Lower leg skin (tissue), 4 donors: ENCODE results near the gene CSN2. TPM values are rescaled to one million over a fixed set of nuclear protein-coding genes. Genes with fewer than 3 reads are reported as not detected.

Experiments
- DNase-seq, 2 donors: peaks; one replicate each; pipeline ENCODE4 v3.0.0-alpha.2; 2019; ENCODE audit warnings: low spot score in 2 of 2
- H3K4me3 ChIP-seq: fragments of 200-600 bp; sonication (generic); 2 replicates; pipeline ENCODE4 v1.5.1; 2017; ENCODE audit warnings: mild to moderate bottlenecking, low read depth; ENCODE audit not compliant: poor library complexity, severe bottlenecking
- POLR2A ChIP-seq, 2 donors: fragments of 450-650 bp; IDR thresholded peaks; one replicate each; pipeline ENCODE4 v1.6.1; 2016 to 2017; ENCODE audit warnings: antibody characterized with exemption in 2 of 2, mild to moderate bottlenecking in 1 of 2, moderate library complexity in 1 of 2
- WGBS, 2 donors: methylation state at CpG; one replicate each; pipeline ENCODE4 v1.1.5; 2018; 5-methylcytosine and 5-hydroxymethylcytosine counted together
- intact Hi-C: fragments of 100-400 bp; cut with DNase I; formaldehyde crosslinking; loops from one replicate; pipeline ENCODE4 v1.15.0; 2023; ENCODE audit warnings: low total_unique reads
- total RNA-seq, 4 donors: library from RNA; depleted of rRNA; stranded (reverse); fragments of >200 nt; gene quantifications; one replicate each; pipeline ENCODE4 v1.1.0, GENCODE V29; 2016
- TF ChIP-seq, protein P1 (sequence below), 3 donors: fragments of 450-650 bp; IDR thresholded peaks; one replicate each; pipeline ENCODE4 v1.5.1; 2016; ENCODE audit warnings: antibody characterized with exemption in 3 of 3, mild to moderate bottlenecking in 3 of 3, moderate library complexity in 2 of 3

The CSN2 gene
- total RNA-seq, 4 donors from 2014 or later, result not detected

GRCh38 chr4:69994782-69995181 lies 29.3 kb upstream of the CSN2 start:
- no peak overlapping the region for H3K4me3 ChIP-seq
- intact Hi-C loops, result no loop called here
- 76 to 81% methylated on average over 5 of the region's 5 CpGs for WGBS, 2 donors
- TF ChIP-seq, protein P1, sequence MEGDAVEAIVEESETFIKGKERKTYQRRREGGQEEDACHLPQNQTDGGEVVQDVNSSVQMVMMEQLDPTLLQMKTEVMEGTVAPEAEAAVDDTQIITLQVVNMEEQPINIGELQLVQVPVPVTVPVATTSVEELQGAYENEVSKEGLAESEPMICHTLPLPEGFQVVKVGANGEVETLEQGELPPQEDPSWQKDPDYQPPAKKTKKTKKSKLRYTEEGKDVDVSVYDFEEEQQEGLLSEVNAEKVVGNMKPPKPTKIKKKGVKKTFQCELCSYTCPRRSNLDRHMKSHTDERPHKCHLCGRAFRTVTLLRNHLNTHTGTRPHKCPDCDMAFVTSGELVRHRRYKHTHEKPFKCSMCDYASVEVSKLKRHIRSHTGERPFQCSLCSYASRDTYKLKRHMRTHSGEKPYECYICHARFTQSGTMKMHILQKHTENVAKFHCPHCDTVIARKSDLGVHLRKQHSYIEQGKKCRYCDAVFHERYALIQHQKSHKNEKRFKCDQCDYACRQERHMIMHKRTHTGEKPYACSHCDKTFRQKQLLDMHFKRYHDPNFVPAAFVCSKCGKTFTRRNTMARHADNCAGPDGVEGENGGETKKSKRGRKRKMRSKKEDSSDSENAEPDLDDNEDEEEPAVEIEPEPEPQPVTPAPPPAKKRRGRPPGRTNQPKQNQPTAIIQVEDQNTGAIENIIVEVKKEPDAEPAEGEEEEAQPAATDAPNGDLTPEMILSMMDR (IDR thresholded peaks at IDR 0.05), result no peak
- TF ChIP-seq POLR2A (IDR thresholded peaks at IDR 0.05), result no peak
- no peak for DNase-seq

DNA sequence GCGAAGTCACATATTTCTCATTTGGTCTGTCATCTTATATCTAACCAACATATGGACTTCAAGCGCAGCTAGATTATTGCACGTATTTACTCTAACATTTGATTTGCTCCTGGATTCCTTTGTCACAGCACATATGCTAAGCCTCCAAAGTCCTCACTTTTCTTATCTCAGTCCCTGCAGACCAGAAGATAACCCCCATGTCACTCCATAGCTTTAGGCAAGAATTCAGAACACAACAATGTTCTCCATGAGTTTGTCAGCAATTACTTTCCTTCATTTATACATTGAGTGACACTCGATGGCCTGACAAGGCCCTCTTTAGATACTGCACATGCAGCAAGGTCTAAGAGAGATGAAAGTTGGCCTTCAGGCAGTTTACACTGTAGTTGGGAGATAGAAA lies 25.5 kb upstream of the CSN2 start:
- no peak for TF ChIP-seq POLR2A (IDR thresholded peaks at IDR 0.05)
- WGBS, 2 donors, result 81 to 89% methylated on average over 4 of the region's 4 CpGs
- H3K4me3 ChIP-seq, result no peak overlapping the region
- intact Hi-C loops, result no loop called here
- DNase-seq, result no peak

- no peak overlapping the region for H3K4me3 ChIP-seq
- DNase-seq, result no peak
- intact Hi-C loops, result no loop called here
- WGBS, 2 donors, result 90 to 91% methylated on average over 1 of the region's 1 CpG
- no peak for TF ChIP-seq POLR2A (IDR thresholded peaks at IDR 0.05)
- TF ChIP-seq, protein P1 (IDR thresholded peaks at IDR 0.05), result no peak
These were observed 21.1 kb upstream of the CSN2 start for GRCh38 chr4:69986663-69987062.

DNA sequence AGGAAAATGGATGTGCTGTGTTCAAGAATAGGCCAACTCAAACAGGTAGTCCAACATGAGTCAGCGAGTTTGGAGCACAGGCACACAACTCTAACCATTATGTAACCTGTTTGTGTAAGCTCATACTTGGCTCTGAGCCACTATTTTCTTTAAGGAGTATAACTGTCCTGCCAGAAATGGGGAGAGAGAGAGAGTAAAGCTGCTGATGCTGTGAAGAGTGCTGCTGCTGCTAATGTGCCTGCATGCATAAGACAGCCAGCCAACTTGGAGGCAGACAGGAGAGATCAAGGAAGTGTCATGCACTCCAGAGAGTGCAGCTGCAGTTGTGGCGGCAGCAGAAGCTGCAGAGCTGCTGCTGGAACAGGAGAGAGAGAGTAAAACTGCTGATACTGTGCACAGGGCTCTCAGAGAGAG lies 18.5 kb upstream of the CSN2 start:
- H3K4me3 ChIP-seq, result no peak overlapping the region
- no peak for TF ChIP-seq POLR2A (IDR thresholded peaks at IDR 0.05)
- TF ChIP-seq, protein P1 (IDR thresholded peaks at IDR 0.05), result no peak
- 34 to 38% methylated on average over 2 of the region's 2 CpGs for WGBS, 2 donors
- no peak for DNase-seq
- intact Hi-C loops, result no loop called here

DNA sequence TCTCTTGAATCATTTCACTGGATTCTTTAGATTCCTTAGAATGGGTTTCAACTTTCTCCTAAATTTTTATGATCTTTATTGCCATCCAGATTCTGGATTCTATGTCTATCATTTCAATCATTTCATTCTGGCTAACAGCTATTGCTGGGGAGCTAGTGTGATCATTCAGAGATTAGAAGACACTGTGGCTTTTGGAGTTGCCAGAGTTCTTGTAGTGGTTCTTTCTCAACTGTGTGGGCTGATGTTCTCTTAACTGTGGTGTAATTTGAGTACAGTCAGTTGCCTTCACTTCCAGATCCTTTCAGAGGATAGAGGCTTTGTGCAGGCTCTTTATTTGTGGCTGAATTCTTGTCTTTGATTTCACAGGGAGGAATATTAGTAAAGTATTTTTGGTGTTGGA lies 12.1 kb upstream of the CSN2 start:
- no peak overlapping the region for H3K4me3 ChIP-seq
- TF ChIP-seq, protein P1 (IDR thresholded peaks at IDR 0.05), result no peak
- TF ChIP-seq POLR2A (IDR thresholded peaks at IDR 0.05), result no peak

GRCh38 chr4:69974631-69975030 lies 9.1 kb upstream of the CSN2 start:
- DNase-seq, result no peak
- 7 to 30% methylated on average over 1 of the region's 1 CpG for WGBS, 2 donors
- intact Hi-C loops, result no loop called here
- TF ChIP-seq POLR2A (IDR thresholded peaks at IDR 0.05), result no peak
- TF ChIP-seq, protein P1 (IDR thresholded peaks at IDR 0.05), result no peak
- no peak overlapping the region for H3K4me3 ChIP-seq

More for the DNA sequence above, 12.1 kb upstream of the CSN2 start:
- DNase-seq, result no peak
- intact Hi-C loops, result no loop called here
